Activated CD8-positive, alpha-beta memory T cell treated with anti-CD3 and anti-CD28 coated beads, Interleukin-2, amount 50 U/mL, for 1 hour (primary cell): ENCODE results near the gene KRTAP5-4.
"Not testable (repeated sequence)": the region's sequence is repeated elsewhere in the genome, so short reads cannot be mapped to it uniquely, and the experiment has no call there.

Source experiments
- DNase-seq: peaks from one replicate; pipeline ENCODE4 v3.0.0-alpha.2; 2020; ENCODE audit errors: extremely low read depth

KRTAP5-4 gene

DNA sequence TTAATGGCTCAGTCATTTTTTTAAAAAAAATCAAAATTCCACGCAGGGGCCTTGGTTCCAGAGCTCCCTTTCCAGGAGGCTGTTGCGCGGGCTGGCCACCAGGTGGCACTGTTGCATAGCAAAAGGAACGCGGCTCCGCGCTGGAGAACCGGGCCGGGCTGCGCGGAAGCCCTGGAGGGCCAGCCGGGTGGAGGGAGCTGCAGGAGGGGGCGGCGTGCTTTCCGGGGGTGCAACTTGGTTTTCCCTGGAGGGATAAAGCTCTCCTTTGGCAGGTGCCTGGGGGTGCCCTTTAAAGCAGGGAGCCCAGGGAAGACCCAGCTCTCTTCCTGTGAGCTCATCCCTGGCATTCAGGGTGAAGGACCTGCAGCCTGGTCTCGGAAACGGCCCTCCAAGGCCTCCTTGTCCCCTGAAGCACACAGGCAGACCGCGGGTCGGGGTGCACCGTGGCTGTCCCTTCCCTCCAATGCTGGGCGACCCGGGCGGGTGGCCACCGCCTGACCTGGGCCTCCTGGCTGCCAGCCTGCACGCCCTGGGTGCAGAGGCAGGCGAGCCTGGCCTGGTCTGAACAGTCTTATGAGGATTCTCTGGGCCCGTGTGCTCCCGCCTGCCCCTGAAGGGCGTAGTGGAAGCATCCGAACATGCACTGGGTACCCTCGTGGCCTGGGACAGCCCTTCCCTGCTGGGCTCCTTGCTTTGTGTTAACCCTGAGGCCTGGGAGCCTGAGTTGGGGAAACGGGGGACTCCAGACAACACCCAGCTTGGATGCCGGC is 31.0 kb upstream of the KRTAP5-4 start:
- DNase-seq: peak; percentile 36

DNA sequence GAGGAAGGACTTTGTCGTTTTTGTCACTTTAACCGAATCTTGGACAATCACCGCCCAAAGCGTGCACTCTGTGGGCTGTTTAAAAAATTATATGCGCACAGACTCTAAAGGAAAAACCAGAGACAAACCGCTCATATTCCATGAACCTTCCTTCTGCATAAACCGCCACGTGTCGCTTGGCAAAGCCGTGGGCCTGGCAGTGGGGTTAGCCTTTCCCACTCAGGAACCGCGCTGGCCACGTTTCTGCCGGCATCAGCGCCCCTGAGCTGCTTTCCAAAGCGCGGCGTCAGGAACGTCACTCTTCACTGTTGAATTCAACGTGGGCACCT is 30.5 kb upstream of the KRTAP5-4 start:
- no peak for DNase-seq

GRCh38 chr11:1652026-1652425 is 30.1 kb upstream of the KRTAP5-4 start:
- no peak for DNase-seq

DNA sequence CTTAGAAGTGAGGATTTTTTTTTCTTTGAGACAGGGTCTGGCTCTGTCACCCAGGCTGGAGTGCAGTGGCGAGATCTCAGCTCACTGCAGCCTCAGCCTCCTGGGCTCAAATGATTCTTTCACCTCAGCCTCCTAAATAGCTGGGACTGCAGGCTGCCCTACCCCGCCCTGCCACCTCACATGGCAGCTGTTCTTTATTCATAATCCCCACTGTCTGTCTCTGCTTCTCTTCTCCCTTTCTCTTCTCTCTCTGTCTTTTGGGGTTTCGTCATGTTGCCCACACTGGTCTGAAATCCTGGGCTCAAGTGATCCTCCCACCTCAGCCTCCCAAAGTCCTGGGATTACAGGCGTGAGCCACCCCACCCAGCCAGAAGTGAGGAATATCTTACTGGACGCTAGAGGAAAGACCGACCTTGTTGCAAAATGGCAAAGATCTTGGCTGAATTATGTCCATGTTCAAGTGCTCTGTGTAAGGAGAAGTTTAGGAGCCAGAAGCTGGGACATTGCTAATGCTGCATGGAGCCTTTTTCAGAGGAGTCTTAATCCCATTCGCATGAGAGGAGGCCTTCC is 29.6 kb upstream of the KRTAP5-4 start:
- no peak for DNase-seq

- DNase-seq: no peak
These were observed 29.0 kb upstream of the KRTAP5-4 start for GRCh38 chr11:1650918-1651262.

GRCh38 chr11:1650034-1650917 is 28.3 kb upstream of the KRTAP5-4 start:
- DNase-seq: no peak

- DNase-seq: no peak
These were observed 26.9 kb upstream of the KRTAP5-4 start for GRCh38 chr11:1648653-1649420.

- no peak for DNase-seq
These were observed 26.1 kb upstream of the KRTAP5-4 start for GRCh38 chr11:1647901-1648652.

DNA sequence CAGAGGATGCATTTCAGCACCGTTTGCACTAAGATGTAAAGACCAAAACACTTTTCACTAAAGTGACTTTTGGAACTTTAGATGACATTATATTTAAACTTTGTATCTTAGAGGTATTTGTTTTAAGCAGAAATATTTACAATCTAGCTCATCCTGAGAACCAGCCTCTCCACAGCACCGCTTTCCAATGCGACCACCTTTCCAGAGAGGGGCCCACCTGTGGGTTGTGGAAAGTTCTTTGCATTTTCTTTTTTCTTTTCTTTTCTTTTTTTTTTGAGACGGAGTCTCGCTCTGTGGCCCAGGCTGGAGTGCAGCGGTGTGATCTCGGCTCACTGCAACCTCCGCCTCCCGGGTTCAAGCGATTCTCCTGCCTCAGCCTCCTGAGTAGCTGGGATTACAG is 24.6 kb upstream of the KRTAP5-4 start:
- not testable (repeated sequence) for DNase-seq

DNA sequence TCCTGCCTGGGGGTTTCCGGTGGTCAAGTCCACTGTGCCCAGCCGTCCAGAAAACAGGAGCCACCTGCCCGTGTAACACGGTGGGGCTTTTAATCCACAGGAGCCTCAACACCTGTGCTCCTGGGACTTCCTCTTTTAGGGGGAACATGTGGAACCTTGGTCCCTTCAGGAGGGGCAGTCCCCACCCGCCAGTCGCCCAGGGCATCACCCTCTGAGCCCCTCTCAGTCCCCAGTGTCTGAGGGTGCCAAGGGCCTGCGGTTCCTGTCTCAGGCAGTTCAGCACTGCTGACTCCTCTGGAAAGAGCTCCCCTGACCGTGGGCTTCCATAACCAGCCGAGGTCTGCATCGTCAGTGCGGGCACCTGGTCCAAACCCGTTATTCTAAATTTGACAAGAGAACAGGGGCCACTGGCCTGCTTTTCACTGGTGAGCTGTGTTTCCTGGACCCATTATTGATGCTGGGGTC is 23.5 kb upstream of the KRTAP5-4 start:
- DNase-seq: no peak

- DNase-seq: no peak
These were observed 22.8 kb upstream of the KRTAP5-4 start for GRCh38 chr11:1644601-1645356.

GRCh38 chr11:1643146-1643690 is 21.3 kb upstream of the KRTAP5-4 start:
- no peak for DNase-seq

DNA sequence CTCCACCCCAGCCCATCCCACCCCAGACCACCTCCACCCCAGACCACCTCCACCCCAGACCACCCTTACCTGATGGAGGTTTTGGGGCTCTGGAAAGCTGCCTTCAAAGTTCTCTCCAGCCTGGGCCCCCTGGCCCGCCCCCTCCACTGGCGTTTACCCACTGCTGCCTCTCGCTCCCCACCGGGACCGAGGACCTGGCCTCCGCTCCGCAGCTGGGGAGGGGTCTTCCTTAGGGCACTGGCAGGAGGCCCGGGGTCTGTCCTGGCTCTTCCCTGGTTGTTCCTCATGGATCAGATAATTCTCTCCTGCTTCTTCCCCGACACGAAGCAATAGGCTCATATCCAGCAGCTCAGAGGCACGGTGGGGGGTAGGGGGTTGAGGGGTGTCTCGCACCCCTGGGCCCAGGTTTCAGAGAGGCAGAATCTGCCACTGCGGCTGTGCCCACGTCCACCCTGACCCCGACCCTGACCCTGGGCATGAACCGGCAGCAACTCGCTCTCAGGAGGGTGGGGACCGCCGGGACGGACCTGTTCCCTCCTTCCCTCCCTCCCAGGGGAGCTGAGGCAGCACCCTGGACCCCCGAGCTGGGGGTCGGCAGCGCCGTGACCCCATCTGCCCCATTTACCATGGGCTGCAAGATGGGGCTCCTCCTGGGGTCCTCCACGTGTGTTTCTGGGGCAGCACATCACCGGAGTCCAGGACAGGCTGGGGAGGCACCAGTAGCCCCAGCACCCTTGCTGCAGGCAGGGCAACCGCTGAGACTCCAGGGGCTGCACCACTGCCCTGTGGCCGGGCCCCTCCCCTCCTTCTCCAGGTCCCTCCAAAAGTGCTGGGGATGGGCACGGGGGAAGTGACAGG is 20.6 kb upstream of the KRTAP5-4 start:
- DNase-seq: no peak

DNA sequence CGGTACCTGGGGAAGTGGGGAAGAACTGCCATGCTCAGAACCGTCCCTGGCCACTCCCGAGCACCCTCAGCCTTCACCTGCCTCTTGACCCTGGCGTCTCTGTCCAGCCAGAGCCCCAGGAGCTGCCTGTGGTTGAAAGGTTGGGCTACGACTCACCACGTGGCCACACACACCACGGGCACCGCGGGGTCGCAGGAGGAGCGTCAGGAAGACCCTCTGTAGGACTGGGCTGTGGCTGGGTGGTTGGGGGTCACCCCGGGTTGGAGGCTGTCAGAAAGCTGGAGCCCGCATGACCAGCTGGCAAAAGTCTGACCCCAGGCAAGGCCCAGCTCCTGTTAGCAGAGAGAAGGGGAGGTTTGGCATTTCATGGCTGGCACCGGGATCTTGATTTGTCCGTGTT is 19.2 kb upstream of the KRTAP5-4 start:
- DNase-seq: no peak

- DNase-seq: no peak
These were observed 18.4 kb upstream of the KRTAP5-4 start for GRCh38 chr11:1640076-1640946.

DNA sequence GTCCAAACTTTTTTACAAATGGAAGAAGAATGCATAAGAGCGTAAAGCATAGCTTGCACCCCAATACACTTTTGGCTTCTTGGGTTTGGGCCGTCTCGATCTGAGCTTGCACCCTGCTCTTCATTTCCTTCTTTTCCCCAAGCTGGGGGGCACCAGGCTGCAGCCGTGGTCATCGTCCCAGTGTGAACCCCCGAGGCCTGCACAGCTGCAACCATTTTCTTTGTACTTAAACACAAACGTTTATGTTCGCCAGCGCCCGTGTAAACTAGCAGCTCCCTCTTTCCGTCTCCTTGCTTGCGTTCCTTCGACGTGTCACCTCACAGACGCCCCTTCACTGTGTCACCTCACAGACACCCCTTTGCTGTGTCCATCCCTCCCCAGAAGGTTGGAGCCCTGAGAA is 17.7 kb upstream of the KRTAP5-4 start:
- no peak for DNase-seq

- DNase-seq: no peak
These were observed 17.2 kb upstream of the KRTAP5-4 start for GRCh38 chr11:1639102-1639620.

GRCh38 chr11:1638344-1638743 is 16.4 kb upstream of the KRTAP5-4 start:
- DNase-seq: no peak
